Mammary epithelial cell (primary cell): Measurements from ENCODE around the gene NOL4L.

Experiments
- EZH2 ChIP-seq: IDR thresholded peaks from 2 replicates; pipeline ENCODE4 v1.6.1; 2012; ENCODE audit warnings: low read length, inconsistent platforms, borderline replicate concordance
- TF ChIP-seq, protein P1 (sequence below), 2 donors: IDR thresholded peaks in 1 of 2; conservative IDR thresholded peaks in 1 of 2; 2 replicates each; pipeline ENCODE4 v1.5.1; 2011 to 2012; ENCODE audit warnings: inconsistent platforms in 2 of 2, low read length in 2 of 2, mild to moderate bottlenecking in 2 of 2, control low read depth in 1 of 2, low read depth in 1 of 2; ENCODE audit not compliant: insufficient read depth in 1 of 2; ENCODE audit errors: extremely low read depth in 1 of 2

DNA sequence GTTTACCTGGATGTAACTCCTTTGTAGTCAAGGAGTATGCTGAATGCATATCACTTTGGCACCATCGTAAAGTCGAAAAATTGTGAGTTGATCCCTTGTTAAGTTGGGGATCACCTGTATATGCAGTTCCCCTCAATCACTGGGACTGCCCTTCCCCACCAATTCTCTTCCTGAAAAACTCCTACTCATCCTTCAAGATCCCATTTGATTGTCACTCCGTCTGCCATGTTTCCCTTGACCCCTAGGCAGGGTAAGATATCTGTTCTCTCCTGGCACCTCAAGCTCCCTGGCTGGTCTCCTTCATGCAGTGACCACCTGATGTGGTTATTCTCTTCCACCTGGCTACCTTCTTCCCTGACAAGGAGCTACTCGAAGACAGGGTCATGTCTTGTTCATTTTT lies 10.0 kb upstream of the NOL4L start:
- TF ChIP-seq, protein P1, sequence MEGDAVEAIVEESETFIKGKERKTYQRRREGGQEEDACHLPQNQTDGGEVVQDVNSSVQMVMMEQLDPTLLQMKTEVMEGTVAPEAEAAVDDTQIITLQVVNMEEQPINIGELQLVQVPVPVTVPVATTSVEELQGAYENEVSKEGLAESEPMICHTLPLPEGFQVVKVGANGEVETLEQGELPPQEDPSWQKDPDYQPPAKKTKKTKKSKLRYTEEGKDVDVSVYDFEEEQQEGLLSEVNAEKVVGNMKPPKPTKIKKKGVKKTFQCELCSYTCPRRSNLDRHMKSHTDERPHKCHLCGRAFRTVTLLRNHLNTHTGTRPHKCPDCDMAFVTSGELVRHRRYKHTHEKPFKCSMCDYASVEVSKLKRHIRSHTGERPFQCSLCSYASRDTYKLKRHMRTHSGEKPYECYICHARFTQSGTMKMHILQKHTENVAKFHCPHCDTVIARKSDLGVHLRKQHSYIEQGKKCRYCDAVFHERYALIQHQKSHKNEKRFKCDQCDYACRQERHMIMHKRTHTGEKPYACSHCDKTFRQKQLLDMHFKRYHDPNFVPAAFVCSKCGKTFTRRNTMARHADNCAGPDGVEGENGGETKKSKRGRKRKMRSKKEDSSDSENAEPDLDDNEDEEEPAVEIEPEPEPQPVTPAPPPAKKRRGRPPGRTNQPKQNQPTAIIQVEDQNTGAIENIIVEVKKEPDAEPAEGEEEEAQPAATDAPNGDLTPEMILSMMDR (conservative IDR thresholded peaks at IDR 0.05 in 1 of 2, IDR thresholded peaks at IDR 0.05 in 1 of 2; ENCODE audit: extremely low read depth in 1 of 2, insufficient read depth in 1 of 2, low read depth in 1 of 2, low read length in 2 of 2), result no peak
- no peak for TF ChIP-seq EZH2
